ENCODE data around the gene MT1F.

The MT1F gene

DNA sequence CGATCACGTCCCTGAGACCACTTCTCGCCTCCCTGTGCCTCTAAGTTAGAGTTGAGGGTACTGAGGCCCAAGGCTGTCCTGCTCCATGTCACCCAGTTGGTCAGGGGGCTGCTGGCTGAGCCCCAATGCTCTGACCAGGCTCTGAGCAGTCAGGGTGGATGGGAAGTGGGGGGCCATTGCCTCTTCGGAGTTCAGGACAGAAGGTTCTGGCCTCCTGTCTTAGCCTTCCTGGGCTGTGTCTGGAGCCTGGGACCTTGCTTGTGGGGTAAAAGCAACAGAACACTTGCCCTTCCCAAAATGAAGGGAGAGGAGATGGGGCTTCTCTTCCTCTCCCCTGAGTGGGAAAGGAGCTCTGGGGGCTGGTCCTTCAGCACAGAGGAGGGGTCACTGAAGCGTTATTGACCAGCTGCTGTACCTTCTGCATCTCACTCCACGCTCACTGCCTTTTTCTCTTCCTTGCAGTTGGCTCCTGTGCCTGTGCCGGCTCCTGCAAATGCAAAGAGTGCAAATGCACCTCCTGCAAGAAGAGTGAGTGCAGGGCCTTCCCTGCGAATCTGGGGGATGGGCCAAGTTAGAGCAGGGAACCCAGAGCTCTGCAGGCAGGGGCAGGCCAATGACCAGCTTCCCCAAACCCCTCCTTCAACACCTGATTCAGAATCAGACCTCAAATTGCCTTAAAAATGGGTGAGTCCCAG lies 25.1 kb downstream of the MT1F start:
- peaks cover 2% of the 10 kb centered on the region for H3K9me3 Mint-ChIP-seq
- H3K27ac Mint-ChIP-seq, result peak overlapping the region; percentile 94
- peaks cover 29% of the 10 kb centered on the region for H3K4me1 Mint-ChIP-seq (ENCODE audit: low read depth)
- peak overlapping the region; percentile 93 for H3K4me3 Mint-ChIP-seq
- H3K36me3 Mint-ChIP-seq (ENCODE audit: low read depth), result peaks cover 28% of the 10 kb centered on the region
- H3K27me3 Mint-ChIP-seq, result no peaks in the 10 kb centered on the region
- DNase-seq, result no peak

DNA sequence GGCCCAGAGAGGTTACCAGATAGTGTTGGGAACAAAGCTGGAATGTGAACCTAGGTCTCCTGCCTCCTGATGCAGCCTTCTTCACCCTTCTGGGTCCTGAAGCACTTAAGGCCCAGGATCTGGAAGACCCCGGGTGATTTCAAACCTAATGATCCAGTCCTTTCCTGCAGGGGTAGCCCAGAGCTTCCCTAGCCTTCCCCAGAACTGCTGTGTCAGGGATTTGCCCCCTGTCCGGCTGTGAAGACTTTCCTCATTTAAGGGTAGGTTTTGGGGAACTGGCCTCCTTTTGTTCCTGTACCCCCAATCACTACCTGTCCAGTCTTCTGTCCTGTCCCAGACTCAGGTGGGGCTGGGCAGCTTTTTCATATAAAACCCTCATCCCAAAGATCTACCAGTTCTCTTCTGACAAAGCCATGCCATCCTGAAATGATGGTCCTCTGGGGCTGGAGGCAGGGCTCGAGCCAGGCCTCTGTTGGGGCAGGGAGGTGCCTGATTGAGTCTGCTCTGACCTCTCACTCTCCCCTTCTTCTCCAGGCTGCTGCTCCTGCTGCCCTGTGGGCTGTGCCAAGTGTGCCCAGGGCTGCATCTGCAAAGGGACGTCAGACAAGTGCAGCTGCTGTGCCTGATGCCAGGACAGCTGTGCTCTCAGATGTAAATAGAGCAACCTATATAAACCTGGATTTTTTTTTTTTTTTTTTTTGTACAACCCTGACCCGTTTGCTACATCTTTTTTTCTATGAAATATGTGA lies 25.8 kb downstream of the MT1F start:
- no peak for DNase-seq
- Mint-ChIP-seq H3K4me3 (peak overlapping the region; percentile 93), H3K36me3 (ENCODE audit: low read depth) (peaks cover 28% of the 10 kb centered on the region), H3K27me3 (no peaks in the 10 kb centered on the region), H3K4me1 (ENCODE audit: low read depth) (peaks cover 29% of the 10 kb centered on the region), H3K9me3 (peaks cover 2% of the 10 kb centered on the region), H3K27ac (peak overlapping the region; percentile 2)

DNA sequence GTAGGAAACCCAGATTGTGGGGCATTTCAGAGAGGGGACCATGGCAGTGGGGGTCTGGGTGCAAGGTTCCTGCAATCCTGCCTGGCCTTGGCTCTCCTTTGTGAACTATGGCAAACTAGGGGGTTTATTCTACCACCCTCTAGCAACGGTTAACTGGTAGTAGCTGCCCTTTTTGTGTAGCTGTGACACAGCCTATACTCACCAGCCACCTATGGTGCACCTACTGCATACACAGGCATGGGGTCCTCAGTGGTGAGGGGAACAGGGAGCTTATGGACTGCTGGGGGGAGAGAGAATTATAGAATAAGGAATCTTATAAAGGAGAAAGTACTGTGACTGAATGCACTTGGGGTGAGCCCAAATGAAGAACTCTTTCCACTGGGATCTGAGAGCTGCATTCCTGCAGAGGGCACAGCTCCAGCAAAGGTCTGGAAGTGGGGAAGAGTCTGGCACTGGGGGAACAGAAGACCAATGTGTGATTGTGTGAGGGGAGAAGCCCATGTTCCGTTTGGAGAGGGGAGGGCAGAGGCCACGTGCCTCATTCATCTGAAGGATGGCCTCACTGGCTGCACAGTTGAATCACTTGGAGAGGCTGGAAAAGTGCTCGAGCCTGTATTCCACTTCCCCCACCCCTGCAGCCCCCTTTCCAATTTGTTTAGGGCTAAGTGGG lies 26.6 kb downstream of the MT1F start:
- Mint-ChIP-seq H3K4me3 (peak overlapping the region; percentile 93), H3K27me3 (no peaks in the 10 kb centered on the region), H3K36me3 (ENCODE audit: low read depth) (peaks cover 28% of the 10 kb centered on the region), H3K27ac (no peak overlapping the region), H3K4me1 (ENCODE audit: low read depth) (peaks cover 29% of the 10 kb centered on the region), H3K9me3 (peaks cover 2% of the 10 kb centered on the region)
- no peak for DNase-seq

DNA sequence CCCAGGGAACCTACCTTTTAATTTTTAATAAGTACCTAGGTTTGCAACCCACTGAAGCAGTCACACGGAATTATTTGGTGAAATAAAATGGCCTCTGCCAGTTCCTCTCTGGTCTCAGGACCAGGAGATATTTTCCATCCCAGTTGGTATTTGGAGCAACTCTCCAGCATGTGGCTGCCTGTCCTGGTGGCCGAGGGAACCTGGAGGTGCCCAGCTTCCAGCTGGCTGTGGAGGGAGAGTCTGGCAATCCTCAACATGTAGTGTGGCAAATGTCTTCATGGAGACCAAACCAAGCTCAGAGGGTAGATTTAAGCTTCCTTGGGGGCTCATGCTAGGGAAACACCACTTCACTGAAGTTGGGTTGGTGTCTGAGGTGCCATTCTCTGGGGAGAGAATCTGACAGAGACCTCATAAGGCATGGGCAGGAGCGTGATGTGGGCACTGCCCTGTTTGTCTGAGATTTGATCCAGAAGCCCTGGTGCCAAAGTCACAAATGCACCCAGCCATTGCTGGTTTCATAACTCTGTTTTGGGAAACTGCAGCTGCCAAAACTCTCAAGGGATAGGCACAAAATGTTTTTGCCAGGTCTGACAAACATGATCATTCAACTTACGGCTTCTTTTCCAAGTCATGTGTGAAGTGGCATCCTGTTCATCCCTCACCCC lies 27.3 kb downstream of the MT1F start:
- H3K4me3 Mint-ChIP-seq, result no peak overlapping the region
- no peak overlapping the region for H3K27ac Mint-ChIP-seq
- DNase-seq, result no peak
- no peaks in the 10 kb centered on the region for H3K27me3 Mint-ChIP-seq
- peaks cover 28% of the 10 kb centered on the region for H3K36me3 Mint-ChIP-seq (ENCODE audit: low read depth)
- H3K4me1 Mint-ChIP-seq (ENCODE audit: low read depth), result peaks cover 24% of the 10 kb centered on the region
- peaks cover 2% of the 10 kb centered on the region for H3K9me3 Mint-ChIP-seq

DNA sequence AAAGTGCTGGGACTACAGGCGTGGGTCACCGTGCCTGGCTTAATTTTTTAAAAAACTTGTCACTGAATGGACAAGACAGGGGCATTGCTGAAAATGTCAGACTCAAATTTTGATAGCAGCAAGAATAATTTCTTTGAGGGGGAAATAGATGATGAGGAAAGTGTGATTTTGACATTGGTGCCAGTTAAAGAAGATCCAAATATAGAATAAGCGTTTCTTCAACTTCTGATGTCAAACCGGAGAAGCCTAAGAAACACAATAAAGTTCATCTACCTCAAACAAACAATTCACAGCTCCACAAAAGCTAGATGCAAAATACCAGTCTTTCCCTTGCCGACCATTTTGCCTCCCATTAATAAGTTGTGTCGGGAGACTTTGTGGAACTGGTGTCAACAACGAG lies 29.0 kb downstream of the MT1F start:
- peaks cover 28% of the 10 kb centered on the region for H3K36me3 Mint-ChIP-seq (ENCODE audit: low read depth)
- no peak overlapping the region for H3K4me3 Mint-ChIP-seq
- H3K4me1 Mint-ChIP-seq (ENCODE audit: low read depth), result peaks cover 20% of the 10 kb centered on the region
- peaks cover 2% of the 10 kb centered on the region for H3K9me3 Mint-ChIP-seq
- no peak overlapping the region for H3K27ac Mint-ChIP-seq
- DNase-seq, result no peak
- no peaks in the 10 kb centered on the region for H3K27me3 Mint-ChIP-seq

DNA sequence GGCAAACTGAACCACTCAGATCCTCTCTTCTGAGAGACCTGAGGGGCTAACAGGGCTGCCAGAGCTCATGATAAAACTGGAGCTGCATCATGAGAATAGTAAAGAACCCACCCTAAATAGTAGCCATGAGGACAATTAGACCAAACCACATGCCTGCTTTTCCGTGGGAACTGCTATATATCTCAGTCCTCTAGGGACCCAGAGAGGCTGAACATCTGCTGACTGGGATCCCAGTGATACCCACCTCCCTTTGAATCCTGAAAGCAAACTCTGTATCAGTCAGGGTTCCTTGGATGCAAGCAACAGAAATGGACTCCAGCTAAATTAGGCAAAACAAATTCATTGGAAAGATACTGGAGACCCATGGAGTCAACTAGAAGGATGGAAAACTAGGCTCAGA lies 31.0 kb downstream of the MT1F start:
- peaks cover 2% of the 10 kb centered on the region for H3K9me3 Mint-ChIP-seq
- H3K4me1 Mint-ChIP-seq (ENCODE audit: low read depth), result peaks cover 8% of the 10 kb centered on the region
- H3K4me3 Mint-ChIP-seq, result no peak overlapping the region
- no peaks in the 10 kb centered on the region for H3K27me3 Mint-ChIP-seq
- DNase-seq, result no peak
- peaks cover 20% of the 10 kb centered on the region for H3K36me3 Mint-ChIP-seq (ENCODE audit: low read depth)
- no peak overlapping the region for H3K27ac Mint-ChIP-seq

DNA sequence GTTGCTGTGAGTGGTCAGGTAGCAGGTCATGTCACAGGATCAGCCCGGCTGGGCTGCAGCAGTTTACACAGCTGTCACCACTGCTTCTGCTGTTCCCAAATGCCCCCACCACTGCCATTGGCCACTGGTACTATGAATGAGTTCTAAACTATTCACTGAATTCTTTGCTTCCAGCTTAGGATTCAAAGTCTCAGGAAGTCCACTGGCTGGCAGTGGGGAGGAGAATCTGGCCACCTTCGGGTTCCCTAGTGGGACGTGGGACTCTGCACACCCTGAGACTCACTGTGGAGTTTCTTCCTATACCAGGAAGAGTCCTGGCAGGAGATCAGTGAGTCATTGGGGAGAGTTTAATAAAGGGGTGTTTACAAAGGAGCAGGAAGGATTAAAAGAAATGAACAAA lies 31.4 kb downstream of the MT1F start:
- peaks cover 16% of the 10 kb centered on the region for H3K36me3 Mint-ChIP-seq (ENCODE audit: low read depth)
- no peak overlapping the region for H3K27ac Mint-ChIP-seq
- H3K9me3 Mint-ChIP-seq, result peaks cover 2% of the 10 kb centered on the region
- no peak overlapping the region for H3K4me3 Mint-ChIP-seq
- DNase-seq, result no peak
- no peaks in the 10 kb centered on the region for H3K27me3 Mint-ChIP-seq
- peaks cover 4% of the 10 kb centered on the region for H3K4me1 Mint-ChIP-seq (ENCODE audit: low read depth)

DNA sequence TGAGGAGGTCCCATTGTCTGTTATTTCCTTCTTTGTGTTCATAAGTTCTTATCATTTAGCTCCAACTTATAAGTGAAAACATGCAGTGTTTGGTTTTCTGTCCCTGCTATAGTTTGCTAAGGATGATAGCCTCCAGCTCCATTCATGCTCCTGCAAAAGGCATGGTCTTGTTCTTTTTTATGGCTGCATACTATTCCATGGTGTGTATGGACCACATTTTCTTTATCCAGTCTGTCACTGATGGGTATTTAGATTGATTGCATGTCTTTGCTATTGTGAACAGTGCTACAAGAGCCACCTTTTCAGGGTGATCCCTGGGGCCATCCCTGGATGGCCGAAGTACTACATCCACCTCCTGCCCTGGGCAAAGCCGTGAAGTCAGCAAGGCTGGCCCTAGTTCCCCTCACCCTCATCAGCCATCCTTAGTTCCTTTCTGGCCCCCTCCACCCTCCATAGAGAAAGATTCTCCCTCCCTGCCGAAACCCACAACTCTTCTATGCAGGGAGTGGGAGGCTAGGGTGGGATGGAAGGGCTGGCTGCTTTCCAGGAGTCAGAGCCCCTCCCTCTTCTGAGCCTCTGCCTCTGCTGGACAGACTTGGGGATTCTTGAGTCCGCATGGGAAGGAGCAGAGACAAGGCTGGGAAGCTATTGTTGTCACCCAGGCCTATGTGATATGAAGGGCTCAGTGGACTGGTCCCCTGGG lies 32.8 kb downstream of the MT1F start:
- Mint-ChIP-seq H3K9me3 (peaks cover 2% of the 10 kb centered on the region), H3K4me3 (no peak overlapping the region), H3K27ac (no peak overlapping the region), H3K27me3 (no peaks in the 10 kb centered on the region), H3K4me1 (ENCODE audit: low read depth) (no peaks in the 10 kb centered on the region), H3K36me3 (ENCODE audit: low read depth) (peaks cover 12% of the 10 kb centered on the region)
- DNase-seq, result no peak

DNA sequence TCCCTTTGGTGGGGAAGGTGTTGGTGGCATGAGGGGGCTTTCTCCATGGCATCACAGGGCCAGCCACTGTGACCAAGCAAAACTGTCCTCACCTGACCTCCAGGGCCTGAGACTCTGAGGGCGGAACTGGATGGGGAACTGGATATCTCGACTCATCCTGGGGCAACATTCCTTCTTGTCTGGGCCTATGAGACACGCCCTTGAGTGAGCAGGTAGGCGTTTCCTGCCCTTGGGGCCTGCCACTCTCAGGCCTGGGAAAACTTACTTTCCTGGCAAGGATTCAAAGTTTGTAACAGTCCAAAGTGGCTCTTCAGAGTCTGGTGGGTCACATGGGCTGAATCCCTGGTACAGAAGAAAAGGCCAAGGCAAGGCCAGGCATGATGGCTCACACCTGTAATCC lies 34.1 kb downstream of the MT1F start:
- H3K27me3 Mint-ChIP-seq, result no peaks in the 10 kb centered on the region
- no peak overlapping the region for H3K27ac Mint-ChIP-seq
- H3K4me3 Mint-ChIP-seq, result no peak overlapping the region
- H3K9me3 Mint-ChIP-seq, result no peaks in the 10 kb centered on the region
- peak; percentile 6 for DNase-seq
- H3K36me3 Mint-ChIP-seq (ENCODE audit: low read depth), result peaks cover under 1% of the 10 kb centered on the region
- no peaks in the 10 kb centered on the region for H3K4me1 Mint-ChIP-seq (ENCODE audit: low read depth)

DNA sequence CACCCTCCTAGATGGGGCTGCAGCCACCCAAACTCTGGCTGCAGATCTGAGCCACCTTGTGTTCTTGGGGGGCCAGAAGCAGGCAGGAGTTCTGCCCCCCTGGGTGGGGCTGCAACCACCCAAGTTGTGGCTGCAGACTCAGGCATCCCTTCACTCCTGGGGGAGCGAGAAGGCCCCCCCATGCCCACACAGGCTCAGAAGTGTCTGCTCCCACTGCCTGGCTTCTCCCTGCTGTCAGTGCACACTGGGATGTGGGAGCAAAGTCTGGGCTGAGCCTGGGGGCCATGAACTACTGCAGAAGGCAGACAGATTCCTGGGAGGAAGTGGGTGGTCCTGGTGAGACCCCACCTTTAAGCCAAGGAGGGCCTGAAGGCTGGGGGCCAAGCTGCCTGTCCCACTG lies 37.5 kb downstream of the MT1F start:
- no peaks in the 10 kb centered on the region for H3K4me1 Mint-ChIP-seq (ENCODE audit: low read depth)
- H3K4me3 Mint-ChIP-seq, result no peak overlapping the region
- no peaks in the 10 kb centered on the region for H3K9me3 Mint-ChIP-seq
- no peak overlapping the region for H3K27ac Mint-ChIP-seq
- no peaks in the 10 kb centered on the region for H3K36me3 Mint-ChIP-seq (ENCODE audit: low read depth)
- H3K27me3 Mint-ChIP-seq, result no peaks in the 10 kb centered on the region
- peak; percentile 21 for DNase-seq

DNA sequence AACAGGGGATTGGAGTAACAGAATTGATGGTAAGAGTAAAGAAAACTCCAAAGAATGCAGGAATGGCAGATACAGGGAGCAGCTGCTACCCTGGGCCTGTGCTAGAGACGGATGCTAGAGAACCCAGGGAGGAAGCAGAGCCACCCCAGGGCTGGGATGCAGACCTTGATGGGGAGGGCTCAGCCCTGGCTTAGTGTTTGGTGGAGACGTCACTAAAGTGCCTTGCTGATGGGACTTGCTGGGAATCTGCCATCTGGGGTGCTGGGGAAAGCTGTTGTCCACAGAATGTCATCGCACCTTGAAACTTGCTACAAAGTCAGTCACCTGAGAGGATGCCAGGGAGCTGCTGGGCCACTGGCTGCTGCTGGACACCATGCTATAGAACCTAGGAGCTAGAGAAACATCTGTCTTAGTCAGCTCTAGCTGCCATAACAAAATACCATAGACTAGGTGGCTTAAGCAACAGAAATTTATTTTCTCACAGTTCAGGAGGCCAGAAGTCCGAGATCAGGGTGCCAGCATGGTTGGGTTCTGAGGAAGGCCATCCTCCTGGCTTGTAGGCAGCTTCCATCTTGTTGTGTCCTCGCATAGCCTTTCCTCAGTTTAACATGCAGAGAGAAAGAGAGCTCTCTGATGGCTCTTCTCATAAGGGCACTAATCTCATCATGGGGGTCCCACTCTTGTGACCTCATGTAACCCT lies 39.8 kb downstream of the MT1F start:
- H3K9me3 Mint-ChIP-seq, result no peaks in the 10 kb centered on the region
- no peak for DNase-seq
- no peaks in the 10 kb centered on the region for H3K36me3 Mint-ChIP-seq (ENCODE audit: low read depth)
- no peaks in the 10 kb centered on the region for H3K27me3 Mint-ChIP-seq
- no peak overlapping the region for H3K27ac Mint-ChIP-seq
- H3K4me1 Mint-ChIP-seq (ENCODE audit: low read depth), result peaks cover 12% of the 10 kb centered on the region
- no peak overlapping the region for H3K4me3 Mint-ChIP-seq

DNA sequence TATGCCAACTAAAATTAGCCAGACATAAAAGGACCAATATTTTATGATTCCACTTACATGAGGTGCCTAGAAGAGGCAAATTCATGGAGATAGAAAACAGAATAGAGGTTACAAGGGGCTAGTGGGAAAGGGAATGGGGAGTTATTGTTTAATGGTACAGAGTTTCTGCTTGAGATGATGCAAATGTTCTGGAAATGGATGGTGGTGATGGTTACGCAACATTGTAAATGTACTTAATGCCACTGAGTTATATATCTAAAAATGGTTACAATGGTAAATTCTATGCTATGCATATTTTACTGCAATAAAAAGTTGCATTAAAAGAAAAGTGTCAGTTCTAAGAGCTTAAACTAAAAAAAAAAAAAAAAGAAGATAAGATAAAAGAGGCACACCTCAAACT lies 42.4 kb downstream of the MT1F start:
- H3K4me3 Mint-ChIP-seq, result no peak overlapping the region
- H3K27me3 Mint-ChIP-seq, result no peaks in the 10 kb centered on the region
- DNase-seq, result no peak
- H3K9me3 Mint-ChIP-seq, result no peaks in the 10 kb centered on the region
- no peak overlapping the region for H3K27ac Mint-ChIP-seq
- H3K36me3 Mint-ChIP-seq (ENCODE audit: low read depth), result no peaks in the 10 kb centered on the region
- peaks cover 12% of the 10 kb centered on the region for H3K4me1 Mint-ChIP-seq (ENCODE audit: low read depth)

DNA sequence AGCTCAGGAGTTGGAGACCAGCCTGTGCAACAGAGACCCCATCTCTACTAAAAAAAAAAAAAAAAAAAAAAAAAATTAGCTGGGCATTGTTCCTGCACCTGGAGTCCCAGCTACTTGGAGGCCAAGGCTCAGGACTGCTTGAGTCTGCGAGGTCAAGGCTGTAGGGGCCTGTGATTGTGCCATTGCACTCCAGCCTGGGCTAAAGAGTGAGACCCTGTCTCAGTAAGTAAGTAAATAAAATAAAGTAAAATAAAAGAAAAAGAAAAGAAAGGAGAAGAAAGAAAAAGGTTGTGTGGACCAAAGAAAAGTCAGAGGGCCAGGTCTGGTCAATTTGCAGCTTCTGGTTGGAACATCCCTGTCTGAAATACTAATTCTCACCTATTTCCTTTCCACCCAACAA lies 42.9 kb downstream of the MT1F start:
- Mint-ChIP-seq H3K36me3 (ENCODE audit: low read depth) (no peaks in the 10 kb centered on the region), H3K27ac (no peak overlapping the region), H3K4me1 (ENCODE audit: low read depth) (peaks cover 15% of the 10 kb centered on the region), H3K9me3 (no peaks in the 10 kb centered on the region), H3K27me3 (no peaks in the 10 kb centered on the region), H3K4me3 (no peak overlapping the region)
- DNase-seq, result no peak

DNA sequence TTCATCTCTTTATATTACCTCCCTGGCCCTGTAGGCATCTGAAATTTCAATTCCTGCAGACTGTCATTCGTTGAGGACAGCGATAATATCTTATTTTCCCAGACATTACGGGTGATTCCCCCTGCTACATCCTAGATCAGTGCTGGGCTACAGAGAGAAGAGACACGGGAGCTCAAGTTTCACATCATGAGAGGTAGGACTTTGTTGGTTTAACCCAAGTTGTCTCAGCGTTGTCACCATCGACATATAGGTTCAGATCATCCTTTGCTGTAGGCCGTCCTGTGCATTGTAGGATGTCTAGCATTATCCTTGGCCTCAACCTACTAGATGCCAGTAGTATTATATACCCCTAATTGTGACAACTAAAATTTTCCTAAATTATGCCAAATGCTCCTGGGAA lies 43.8 kb downstream of the MT1F start:
- H3K27ac Mint-ChIP-seq, result peak overlapping the region; percentile 63
- DNase-seq, result no peak
- H3K4me1 Mint-ChIP-seq (ENCODE audit: low read depth), result peaks cover 15% of the 10 kb centered on the region
- no peaks in the 10 kb centered on the region for H3K9me3 Mint-ChIP-seq
- no peaks in the 10 kb centered on the region for H3K36me3 Mint-ChIP-seq (ENCODE audit: low read depth)
- H3K27me3 Mint-ChIP-seq, result no peaks in the 10 kb centered on the region
- no peak overlapping the region for H3K4me3 Mint-ChIP-seq

All from activated T-cell treated with anti-CD3 and anti-CD28 coated beads, Interleukin-2, amount 50 U/mL, for 24 hours (primary cell).